NCI-H1048 (cell line): ENCODE results near the gene NECAB3.

ENCODE experiments used
- DNase-seq: peaks from one replicate; lab custom pipeline; 2025; lab: John Stamatoyannopoulos, UW

NECAB3 gene

GRCh38 chr20:33696448-33696847 lies 22.2 kb upstream of the NECAB3 start:
- no peak for DNase-seq

DNA sequence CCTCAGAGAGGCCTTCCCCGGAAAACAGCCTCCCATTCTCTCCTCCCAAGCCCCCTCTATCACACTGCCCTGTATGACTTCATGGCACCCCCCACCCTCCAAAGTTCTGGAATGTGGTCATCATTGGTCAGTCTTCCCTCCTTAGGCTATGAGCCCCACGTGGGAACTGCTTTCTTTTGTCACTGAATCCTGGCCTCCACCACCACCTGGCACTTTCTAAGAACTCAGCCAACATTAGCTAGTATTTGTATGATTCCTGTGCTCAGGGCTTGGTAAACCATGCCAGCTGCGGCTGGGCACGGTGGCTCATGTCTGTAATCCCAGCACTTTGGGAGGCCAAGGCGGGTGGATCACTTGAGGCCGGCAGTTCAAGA lies 20.4 kb upstream of the NECAB3 start:
- no peak for DNase-seq

DNA sequence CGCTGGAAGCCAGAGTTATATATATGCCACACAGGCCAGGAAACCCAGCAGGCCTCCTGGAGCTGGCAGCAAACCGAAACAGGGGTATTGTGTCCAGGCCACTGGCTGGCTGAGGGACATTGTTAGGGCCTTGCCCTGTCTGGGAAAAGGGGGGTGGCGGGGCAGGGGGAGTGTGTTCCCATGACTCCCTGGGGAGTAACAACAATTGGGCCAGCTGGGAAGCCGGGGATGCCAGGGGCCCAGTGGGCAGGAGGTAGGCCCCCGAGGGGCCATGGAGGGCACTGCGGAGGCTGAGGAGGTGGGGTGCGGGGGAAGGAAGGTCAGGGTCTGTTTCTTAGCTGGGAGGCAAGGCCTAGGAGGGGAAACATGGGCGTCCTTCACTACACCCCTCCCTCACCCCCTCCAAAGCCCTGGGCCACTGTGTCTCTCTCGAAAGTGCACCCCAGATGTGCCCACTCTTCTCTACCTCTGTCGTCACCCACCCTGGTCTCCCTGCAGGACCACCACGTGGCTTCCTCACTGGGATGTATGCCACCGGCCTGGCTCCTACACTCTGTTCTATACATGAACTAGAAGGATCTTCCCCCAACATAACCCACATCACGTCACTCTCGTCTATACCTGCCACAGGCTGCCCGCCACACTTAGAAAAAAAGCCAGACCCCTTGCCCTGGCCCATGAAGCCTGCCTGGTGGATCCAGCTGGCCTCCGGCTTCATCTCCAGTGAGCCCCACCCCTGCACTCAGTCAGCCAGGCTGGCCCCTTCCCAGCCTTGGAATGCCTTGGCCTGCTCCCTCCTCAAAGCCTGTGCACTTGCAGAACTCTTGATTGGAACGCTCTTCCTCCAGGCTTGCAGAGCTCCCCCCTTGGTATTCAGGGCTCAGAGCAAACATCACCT lies 19.8 kb upstream of the NECAB3 start:
- DNase-seq = no peak

DNA sequence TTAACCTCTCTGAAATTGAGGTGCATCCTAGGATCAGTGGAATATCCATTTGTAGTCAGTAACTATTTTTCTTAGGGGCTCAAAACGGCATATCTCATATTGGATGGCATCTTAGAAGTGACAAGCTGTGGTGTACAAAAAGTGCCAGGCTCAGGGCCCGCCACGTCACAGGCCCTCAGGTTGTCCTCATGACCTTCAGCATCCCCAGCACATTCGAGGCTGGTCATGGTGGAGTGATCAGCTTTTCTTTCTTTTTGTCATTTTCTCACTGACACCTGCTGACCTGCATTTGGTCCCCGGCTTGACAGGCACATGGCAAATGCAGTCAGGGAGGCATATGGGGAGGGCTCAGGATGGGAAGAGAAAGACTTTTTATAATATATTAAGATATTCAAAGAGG lies 19.1 kb upstream of the NECAB3 start:
- no peak for DNase-seq

DNA sequence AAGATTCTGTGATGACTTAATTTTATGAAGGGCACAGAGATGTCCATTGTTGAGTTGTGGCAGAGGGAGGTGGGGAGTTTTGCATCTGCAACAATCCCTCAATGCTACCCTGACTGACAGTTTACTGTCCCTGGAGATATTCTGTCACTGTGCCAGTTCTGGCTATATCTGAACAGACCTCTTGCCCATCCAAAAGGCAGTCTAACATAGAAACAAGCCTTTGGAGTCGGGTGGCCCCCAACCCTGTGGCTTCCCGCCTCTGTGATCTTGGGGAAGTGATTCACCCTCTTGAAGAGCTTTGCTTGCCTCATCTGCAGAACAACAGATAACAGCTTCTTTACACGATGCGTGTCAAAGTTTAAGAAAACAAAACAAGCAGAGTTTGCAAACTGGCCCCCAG lies 15.7 kb upstream of the NECAB3 start:
- DNase-seq = no peak

DNA sequence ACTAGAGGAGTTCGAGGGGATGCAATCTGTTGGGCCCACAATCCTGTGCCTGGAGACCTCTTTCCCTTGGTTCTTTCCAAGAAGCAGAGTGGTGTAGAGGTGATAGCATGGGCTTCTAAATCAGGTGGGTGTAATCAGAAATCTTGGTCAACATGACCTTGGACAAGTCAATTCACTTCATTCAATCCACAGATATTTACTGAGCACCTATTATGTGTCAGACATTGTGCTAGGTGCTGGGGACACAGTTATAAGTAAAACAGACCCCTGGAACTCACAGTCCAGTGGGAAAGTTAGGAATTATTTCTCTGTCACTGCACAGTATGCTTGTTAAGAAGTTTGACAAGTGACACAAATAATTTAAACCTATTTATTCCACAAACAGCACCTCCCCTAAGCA lies 15.3 kb upstream of the NECAB3 start:
- no peak for DNase-seq

- no peak for DNase-seq
Measured at GRCh38 chr20:33688938-33689424, 14.8 kb upstream of the NECAB3 start.

GRCh38 chr20:33687993-33688937 lies 14.0 kb upstream of the NECAB3 start:
- DNase-seq = no peak

DNA sequence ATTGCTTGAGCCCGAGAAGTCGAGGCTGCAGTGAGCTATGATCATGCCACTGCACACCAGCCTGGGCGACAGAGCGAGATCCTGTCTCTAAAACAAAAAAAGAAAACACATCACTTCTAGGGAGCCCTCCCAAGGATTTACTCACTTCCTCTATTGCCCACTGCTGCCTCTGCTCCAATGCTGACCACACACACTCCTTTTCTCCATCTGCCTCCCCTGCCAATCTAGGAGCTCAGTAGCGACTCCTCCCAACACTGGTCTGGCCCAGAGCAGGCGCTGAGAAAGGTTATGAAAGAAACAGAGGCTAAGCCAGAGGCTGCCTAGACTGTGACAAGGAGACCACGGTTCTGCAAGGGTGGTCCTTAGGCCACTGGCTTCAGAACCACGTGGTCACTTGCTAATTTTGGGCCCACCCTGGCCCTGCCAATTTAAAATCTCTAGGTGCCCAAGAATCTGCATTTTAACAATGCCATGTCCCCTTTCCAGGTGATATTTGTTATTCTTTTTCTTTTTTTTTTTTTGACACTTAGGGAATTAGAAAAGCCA lies 13.2 kb upstream of the NECAB3 start:
- no peak for DNase-seq

GRCh38 chr20:33686984-33687366 lies 12.7 kb upstream of the NECAB3 start:
- no peak for DNase-seq

DNA sequence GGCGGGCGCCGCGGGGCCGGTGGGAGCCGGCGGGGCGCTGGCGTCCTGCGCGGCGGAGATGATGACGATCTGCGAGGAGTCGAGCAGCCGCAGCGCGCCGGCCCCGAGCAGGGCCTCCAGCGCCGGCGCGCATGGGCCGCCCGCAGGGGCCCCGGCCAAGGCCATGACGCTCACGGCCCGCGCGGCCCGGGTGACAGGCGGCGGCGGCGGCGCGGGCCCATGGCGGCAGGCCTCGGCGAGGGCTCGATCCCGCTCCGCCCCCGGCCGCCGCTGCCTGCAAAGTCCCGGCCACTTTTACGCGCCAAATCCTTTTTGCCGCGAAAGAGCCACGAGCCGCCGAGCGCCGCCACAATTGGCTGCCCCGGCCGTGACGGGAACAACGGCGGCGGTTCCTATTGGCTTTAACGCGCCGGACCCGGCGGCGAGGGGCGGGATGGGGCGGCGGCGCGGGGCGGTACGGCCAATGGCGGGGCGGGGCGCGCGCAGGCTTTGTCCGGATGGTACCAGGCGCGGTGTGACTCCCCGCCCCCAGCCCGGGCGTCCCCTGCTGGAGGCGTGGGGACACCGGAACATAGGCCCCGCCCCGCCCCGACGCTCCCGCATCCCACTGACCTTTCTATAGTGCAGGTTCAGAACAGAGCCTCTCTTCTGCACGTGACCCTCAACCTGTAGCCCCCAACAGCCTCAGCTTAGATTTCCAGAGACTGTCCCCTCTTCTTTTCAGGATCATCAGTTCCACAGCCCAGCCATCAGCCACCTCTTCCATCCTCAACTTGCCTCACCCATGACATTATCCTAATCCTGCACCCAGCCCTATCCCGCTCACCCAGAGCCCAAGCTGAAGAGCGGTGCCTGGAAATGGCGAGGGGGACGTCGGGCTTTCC lies 12.1 kb upstream of the NECAB3 start, which contains the start of gene E2F1:
Gene E2F1 (minus strand): TSS at position 286 of the 884 bp plus-strand sequence. CDS start 121 bp downstream, at position 165.
- peak; percentile 90 for DNase-seq

- DNase-seq = no peak
Measured at GRCh38 chr20:33685328-33686099, 11.3 kb upstream of the NECAB3 start.

DNA sequence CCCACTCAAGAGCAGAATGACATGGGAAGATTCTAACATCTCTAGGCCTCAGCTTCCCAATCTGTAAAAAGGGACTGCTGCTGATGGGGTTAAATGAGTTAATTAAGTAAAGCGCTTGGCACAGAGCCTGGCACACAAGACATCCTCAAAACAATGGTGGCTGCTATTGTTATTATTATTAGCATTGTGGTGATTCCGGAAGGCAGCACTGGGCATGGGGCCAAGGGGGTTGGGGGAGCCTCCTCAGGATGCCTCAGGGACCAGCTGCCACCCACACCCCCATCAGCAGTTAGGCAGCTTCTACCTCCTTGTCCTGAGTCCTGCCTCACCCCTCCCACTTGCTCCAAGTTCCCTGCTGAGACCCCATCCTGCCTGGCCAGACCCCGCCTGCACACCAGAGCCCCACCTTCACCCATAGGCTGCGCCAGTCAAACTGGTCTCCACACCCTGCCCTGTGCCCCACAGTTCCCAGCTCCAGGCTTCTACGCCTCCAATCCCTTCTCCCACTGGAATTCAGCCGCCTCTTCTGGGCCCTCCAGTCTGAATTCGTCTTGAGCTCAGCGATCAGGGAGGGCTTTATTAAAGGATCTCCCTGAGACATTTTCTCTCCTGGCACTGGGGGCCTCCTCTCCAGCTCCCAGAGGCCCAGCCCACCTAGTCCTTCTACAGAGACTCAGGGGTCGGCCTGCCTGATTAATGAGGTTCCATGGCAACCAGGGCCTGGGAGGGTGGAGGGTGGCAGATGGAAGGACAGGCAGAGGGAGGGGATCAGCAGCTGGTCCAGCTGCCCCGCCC lies 10.5 kb upstream of the NECAB3 start:
- DNase-seq = no peak

DNA sequence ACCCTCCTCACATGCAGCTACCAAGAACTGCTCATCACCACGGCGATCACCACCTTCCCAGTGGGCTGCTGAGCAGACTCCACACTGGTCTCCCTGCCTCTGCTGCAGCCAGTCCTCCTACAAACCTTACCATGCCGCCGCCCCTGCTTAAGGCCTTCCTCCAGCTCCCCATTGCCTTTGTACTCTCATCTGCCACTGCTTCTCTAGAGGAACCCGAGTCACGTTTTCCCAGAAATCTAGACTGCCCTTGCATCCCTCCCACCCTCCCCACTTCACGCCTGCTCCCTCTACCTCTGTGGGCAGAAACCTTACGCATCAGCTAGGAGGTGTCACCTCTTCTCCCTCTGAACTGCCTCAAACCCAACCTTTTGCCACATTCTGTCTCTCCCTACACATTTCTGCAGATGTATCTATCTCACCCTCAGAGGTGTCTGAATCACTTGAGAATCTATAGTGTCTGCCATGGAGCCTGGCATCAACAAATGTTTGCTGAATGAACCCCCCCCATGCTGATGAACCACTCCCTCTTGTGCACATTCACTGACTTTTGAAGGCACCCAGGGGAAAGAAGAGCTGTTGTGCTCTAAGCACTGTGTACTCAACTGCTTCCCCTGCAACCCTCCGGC lies 7.6 kb upstream of the NECAB3 start:
- DNase-seq = no peak

GRCh38 chr20:33681288-33681687 lies 7.1 kb upstream of the NECAB3 start:
- DNase-seq = no peak

DNA sequence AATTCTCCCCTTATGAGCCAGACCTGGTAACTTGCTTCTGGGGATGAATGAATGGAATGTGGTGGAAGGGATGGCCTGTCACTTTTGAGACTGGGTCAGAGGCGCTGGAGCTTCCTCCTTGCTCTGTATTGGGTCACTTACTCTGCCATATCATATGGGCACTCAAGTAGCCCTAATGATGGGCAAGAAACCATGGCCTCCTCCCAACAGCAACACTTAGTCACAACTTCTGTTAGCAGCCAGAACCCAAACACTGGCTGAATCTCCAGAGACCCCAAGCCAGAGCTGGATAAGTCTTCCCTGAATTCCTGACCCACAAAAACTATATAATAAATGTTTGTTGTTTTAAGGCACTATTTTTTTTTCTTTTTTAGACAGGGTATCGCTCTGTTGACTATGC lies 6.5 kb upstream of the NECAB3 start:
- DNase-seq = no peak

GRCh38 chr20:33679758-33680485 lies 5.7 kb upstream of the NECAB3 start:
- no peak for DNase-seq

DNA sequence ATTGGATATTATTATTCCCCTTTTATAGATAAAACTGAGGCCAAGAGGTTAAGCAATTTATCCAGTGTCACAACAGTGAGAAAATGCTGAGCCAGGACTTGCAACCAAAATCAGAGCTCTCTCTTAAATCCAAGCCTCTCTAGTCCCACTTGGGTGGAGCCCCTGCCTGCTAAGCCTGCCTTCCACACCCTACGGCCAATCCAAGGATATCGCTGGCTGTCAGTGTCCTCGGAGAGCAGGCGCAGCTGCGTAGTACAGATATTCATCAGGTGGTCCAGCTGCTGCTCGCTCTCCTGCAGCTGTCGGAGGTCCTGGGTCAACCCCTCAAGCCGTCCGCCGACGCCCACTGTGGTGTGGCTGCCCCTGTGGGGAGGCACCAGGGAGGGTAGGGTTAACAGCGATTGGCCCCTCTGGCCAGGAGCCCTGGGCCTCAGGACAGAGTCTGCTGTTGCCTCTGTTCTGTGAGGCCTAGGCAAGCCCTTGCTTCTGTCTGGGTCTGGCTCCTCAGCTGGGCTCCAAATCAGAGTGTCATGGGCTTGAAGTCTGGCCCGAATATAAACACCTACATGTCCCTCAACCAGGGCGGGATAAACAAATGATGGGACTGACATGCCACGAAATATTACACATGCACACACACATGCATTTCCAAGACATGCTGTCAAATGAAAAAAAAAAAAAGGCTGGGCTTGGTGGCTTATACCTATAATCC lies 3.9 kb upstream of the NECAB3 start:
- no peak for DNase-seq
